GM18951 (cell line): ENCODE data around the gene GRM7.

ENCODE experiments used
- POLR2A ChIP-seq: IDR thresholded peaks from 4 replicates; pipeline ENCODE4 v1.6.1; 2011; ENCODE audit warnings: mild to moderate bottlenecking; ENCODE audit not compliant: insufficient read length, insufficient read depth; ENCODE audit errors: extremely low read depth
- in situ Hi-C: fragments of 300-500 bp; cut with MboI; formaldehyde crosslinking; loops from one replicate; pipeline ENCODE4 v1.12.0; 2022; ENCODE audit warnings: low sequenced_read_pairs, mixed read lengths, inconsistent platforms; ENCODE audit not compliant: unreplicated experiment

Gene GRM7

DNA sequence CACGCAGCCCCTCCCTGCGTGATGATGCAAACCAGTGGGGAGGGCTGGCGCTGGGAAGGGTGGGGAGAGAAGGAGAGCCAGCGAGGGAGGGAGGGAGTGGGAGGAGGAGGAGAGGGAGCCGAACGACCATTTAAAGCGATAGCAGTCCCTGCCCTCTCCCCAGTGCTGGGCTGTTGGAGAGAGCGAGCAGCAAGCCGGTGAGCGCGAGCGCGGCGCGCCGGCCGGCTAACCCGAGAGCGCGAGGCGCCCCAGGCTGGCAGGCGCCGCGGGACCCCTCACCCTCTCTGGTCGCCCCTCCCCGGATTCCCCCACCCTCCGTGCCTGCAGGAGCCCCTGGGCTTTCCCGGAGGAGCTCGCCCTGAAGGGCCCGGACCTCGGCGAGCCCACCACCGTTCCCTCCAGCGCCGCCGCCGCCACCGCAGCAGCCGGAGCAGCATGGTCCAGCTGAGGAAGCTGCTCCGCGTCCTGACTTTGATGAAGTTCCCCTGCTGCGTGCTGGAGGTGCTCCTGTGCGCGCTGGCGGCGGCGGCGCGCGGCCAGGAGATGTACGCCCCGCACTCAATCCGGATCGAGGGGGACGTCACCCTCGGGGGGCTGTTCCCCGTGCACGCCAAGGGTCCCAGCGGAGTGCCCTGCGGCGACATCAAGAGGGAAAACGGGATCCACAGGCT, at the start of gene GRM7:
GRM7 (plus strand) TSS at position 162 of the 671 bp plus-strand sequence.
- no peak for TF ChIP-seq POLR2A
- in situ Hi-C loops = no loop called here

DNA sequence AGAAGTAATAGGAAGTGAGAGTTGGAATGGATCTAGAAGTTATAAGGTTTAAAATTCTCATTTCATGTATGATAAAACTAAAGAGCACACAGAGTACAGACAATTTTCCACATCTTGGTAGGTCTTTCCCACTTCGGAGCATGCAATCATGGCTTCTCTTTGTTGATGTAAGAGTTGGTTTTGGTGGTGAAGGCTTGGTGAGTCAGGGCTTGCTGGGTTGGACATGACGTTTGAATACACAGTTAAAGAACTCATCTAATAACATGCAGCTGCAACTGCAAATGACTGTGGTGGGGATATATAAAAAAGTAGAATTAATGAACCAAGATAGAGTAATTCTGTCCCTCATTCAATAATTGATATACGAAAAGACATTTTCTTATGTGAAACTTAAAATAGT, 39.5 kb upstream of the GRM7 start:
- in situ Hi-C loops = no loop called here
- TF ChIP-seq POLR2A = no peak

DNA sequence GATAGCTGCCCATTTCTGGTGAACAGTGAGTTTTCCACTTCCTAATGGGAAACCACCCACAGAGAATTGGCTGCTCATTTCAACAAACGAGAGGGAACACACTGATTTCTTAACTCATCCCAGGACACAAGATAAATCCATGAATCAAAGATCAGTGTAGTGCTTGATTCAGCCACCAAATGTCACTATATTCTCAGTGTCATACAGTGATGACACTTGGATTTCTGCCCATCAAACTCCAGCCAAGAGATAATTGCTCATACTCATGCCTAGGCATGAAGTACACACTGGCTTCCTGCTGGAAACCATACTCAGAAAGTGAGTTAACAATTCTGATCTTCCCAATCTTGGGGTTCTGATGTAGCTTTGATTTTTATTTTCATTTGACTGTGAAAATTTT, 35.4 kb upstream of the GRM7 start:
- in situ Hi-C loops = no loop called here
- no peak for TF ChIP-seq POLR2A

DNA sequence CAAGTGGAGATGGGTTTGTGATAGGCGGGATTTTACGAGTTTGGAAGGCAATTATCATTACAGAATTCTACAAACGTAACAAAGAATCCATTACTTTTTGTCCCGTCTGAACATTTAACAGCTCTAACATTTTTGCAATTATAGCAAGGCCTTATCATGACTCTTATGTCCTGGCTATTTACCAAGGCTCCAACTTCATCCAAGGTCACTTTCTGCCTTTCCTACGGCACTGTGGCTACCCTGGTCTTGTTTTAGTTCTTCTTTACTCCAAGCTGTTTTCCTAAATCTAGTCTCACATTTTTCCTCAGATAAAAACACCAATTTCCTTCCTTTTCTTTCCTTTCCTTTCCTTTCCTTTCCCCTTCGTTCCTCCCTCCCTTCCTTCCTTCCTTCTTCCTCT, 33.5 kb upstream of the GRM7 start:
- TF ChIP-seq POLR2A = no peak
- in situ Hi-C loops = no loop called here

DNA sequence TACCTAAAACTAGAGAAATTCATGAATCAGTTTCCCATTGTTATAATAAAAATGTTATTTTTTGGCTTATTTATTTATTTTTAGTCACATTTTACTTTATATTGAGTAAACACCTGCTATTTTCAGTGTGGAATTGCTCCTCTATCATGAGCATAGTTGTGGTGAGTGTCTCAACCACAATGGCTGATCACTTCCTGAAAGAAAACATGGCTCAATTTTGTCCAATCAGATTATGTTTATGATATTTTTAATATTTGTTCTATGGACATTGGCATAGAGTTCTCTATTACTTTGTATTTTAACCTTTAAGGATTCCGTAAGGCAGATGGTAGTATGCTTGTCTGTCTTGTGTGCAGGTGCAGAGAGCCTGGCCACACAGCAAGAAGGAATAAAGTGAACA, 16.2 kb upstream of the GRM7 start:
- TF ChIP-seq POLR2A = no peak
- in situ Hi-C loops = no loop called here

DNA sequence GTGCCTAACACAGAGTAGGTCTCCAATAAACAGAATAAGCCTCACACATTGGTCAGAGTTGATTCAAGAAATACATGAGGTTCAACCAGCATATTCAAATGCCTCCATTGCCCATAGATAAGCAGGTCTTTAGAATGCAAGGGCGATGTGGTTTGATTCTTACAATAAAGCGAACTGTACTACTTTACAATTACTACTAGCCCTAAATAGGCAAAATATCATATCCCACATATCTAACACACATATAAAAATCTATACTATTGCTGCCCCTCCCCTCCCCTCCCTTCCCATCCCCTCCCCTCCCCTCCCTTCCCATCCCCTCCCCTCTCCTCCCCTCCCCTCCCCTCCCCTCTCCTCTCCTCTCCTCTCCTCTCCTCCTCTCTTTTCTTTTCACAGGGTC, 6.7 kb upstream of the GRM7 start:
- no peak for TF ChIP-seq POLR2A
- in situ Hi-C loops = no loop called here

DNA sequence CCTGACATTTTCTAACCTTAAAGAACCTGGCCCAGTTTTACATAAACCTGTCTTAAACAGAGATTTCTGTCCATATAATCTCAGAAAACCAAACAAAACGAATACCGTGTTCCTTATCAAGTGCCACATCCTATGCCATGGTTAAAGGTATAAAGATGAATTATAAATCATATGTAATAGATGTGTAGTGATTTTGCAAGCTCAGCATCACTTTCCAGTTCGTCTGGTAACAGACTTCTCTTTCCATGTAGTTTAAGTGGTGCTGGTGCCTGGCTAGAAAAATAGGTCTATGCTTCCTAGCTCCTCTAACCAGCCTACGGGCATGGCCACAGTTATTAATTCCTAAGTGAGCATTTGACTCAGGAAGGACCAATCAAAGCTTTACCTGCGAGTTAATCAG, 3.4 kb upstream of the GRM7 start:
- in situ Hi-C loops = no loop called here
- TF ChIP-seq POLR2A = no peak

DNA sequence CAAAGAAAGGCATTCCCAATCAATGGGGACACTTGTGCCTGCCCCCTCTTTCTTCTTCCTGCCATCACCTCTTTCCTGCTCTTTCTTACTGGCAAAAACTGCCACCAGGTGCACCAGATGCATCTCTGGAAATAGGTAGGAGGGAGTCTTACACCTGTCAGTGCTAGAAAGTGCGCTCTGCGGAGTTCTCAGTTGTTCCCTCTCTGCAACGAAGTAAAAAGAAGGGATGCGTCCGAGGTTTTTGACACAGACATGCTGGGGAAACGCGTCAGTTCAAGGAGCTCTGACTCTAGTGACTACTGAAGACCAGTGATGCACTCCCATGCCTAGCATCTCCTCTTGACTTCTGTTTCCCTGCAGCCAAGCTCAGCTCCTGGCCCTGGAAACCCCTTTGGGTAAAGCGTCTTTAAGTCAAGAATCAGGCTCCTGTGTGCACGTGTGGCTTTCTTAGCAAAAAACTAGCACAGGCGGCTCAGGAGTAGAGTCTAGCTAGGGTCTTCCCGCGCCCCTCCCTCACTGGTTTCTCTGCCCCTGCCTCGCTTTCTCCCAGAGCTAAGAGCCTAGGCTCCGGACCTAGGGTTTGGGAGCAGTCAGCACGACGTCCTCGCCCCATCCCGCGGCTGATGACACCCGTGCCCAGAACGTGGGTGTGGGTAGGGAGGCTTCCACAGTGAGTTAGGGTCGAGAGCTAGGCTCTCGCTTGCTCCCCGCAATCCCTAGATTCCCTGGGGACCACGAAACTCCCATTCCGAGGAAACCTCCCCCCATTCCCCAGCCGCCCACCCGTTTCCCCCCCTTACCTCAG, 564 bp upstream of the GRM7 start:
- TF ChIP-seq POLR2A = no peak
- in situ Hi-C loops = no loop called here

DNA sequence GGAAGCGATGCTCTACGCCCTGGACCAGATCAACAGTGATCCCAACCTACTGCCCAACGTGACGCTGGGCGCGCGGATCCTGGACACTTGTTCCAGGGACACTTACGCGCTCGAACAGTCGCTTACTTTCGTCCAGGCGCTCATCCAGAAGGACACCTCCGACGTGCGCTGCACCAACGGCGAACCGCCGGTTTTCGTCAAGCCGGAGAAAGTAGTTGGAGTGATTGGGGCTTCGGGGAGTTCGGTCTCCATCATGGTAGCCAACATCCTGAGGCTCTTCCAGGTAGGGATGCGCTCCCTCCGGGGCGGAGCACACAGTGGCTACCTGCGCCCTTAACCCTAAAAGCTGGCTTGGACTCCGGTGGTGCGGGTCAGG, 698 bp downstream of the GRM7 start:
- no peak for TF ChIP-seq POLR2A
- in situ Hi-C loops = no loop called here

DNA sequence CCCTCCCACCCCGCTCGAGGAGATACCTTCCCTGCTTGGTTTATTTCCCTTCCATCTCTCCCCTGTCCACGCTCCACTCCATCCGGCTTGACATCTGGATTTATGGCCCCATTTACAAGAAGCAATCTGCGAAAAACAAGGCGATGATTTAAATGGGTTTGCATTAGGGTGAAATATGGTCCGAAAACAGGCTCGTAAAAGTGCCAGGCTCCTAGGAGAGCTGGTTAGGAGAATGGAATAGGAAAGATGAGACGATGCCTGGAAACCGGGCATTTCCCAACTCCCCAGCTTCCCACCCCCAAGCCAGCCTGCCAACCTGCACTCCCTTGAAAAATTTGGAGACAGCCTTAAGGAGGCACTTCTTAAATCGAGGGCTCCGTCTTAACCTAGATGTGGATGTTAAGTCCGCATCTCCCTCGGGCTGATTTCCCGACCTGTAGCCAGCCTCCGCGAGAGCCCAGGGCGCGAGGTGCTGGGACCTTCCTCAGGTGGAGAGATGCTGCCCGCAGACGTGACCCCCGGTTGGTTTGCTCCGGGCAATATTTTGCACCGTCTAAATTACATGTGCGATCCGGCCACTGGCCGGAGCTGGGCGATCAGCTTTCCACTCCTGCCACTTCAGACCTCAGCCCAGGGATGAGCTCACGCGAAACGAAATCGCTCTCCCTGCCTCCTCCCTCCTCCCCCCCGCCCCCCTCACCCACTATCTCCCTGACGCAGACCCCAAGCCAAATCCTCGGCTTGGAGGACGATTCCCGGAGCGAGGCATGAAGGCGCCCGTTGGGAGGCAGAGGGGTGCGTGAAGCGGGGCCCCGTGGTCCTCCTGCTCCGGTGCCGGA, 1.3 kb downstream of the GRM7 start:
- in situ Hi-C loops = no loop called here
- no peak for TF ChIP-seq POLR2A

DNA sequence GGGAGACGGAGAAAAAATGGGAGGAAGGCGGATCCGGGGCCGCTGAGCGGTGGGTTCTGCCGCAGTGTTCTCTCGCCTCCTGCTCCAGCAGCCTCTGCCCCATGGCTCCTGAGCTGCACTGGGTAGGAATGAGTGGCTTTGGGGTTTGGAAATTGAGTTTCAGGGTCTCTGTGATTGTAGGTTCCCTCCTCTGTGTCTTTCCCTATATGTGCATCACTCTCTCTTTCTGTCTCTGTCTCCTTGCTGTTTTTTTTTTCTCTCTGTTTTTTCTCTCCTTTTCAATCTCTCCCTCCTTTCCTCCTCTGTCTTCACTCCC, 1.9 kb downstream of the GRM7 start:
- in situ Hi-C loops = no loop called here

DNA sequence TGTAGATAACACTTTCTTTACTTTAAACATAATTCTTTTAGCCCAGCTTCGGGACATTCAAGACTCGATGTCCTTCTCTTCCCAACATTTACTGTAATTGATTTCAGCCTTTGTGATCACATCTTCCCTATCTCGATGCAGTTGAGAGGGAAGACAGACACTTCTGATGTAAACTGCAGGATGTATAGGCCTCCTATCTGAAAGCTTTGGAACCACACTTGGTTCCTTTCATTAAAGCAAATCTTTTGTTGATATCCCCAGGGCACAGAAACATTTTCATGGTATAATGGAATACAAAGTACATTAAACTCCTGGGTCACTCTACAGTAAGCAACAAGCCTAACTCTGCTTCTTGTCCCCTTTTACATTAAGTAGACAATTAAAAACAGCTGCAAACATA, 6.4 kb downstream of the GRM7 start:
- in situ Hi-C loops = no loop called here
- no peak for TF ChIP-seq POLR2A

More for the DNA sequence above, 1.9 kb downstream of the GRM7 start:
- no peak for TF ChIP-seq POLR2A

DNA sequence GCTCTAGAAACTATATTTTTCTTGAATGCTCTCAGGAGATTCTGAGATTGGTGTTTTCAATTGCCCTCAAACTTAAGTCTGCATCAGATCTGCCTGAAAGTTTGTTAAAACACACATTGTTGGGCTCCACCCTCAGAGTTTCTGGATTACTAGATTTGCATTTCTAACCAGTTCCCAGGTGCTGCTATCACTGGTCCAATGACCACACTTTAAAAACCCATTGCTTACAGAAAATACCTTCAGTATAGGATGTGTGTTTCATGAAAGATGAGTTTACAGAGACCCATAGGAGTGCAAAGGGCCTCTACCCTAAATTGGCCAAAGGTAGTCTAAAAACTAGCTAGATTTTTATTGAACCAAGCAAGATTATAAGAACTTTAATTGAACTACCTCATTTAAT, 17.8 kb downstream of the GRM7 start:
- in situ Hi-C loops = no loop called here
- no peak for TF ChIP-seq POLR2A
